CD14-positive monocyte (primary cell): Measurements from ENCODE around the gene GPC5. TPM values are rescaled to one million over a fixed set of nuclear protein-coding genes. Genes with fewer than 3 reads are reported as not detected.

Experiments
- DNase-seq, 3 donors: peaks; one replicate each; pipeline ENCODE4 v3.0.0-alpha.2; 2011 to 2022
- H2AFZ ChIP-seq: 2 replicates; pipeline ENCODE4 v1.6.0; 2012; ENCODE audit warnings: mild to moderate bottlenecking, low read depth, low read length, inconsistent platforms; ENCODE audit not compliant: insufficient read depth, poor library complexity, severe bottlenecking
- H3K27ac ChIP-seq, 2 donors: 1 replicate in 1 of 2; 2 replicates in 1 of 2; pipeline ENCODE4 v1.5.1; 2012 to 2013; ENCODE audit warnings: low read length in 2 of 2, control low read depth in 1 of 2, inconsistent platforms in 1 of 2, low read depth in 1 of 2, mild to moderate bottlenecking in 1 of 2
- H3K27me3 ChIP-seq, 2 donors: one replicate each; pipeline versions ENCODE4 v1.6.0 to v1.6.1; 2011 to 2013; ENCODE audit warnings: low read length in 2 of 2; ENCODE audit not compliant: control insufficient read depth in 2 of 2, insufficient read depth in 2 of 2
- H3K36me3 ChIP-seq, 2 donors: replicated peaks in 1 of 2; 1 replicate in 1 of 2; 2 replicates in 1 of 2; pipeline versions ENCODE4 v1.5.1 to v1.6.1; 2012 to 2013; ENCODE audit warnings: low read length in 2 of 2, control low read depth in 1 of 2, inconsistent platforms in 1 of 2, mild to moderate bottlenecking in 1 of 2; ENCODE audit not compliant: insufficient read depth in 2 of 2, control insufficient read depth in 1 of 2
- H3K4me1 ChIP-seq, 2 donors: 1 replicate in 1 of 2; 2 replicates in 1 of 2; pipeline versions ENCODE4 v1.5.1 to v1.6.1; 2012 to 2013; ENCODE audit warnings: low read length in 2 of 2, control low read depth in 1 of 2, inconsistent platforms in 1 of 2, mild to moderate bottlenecking in 1 of 2, moderate library complexity in 1 of 2; ENCODE audit not compliant: insufficient read depth in 2 of 2, control insufficient read depth in 1 of 2
- H3K4me2 ChIP-seq: replicated peaks from 2 replicates; pipeline ENCODE3; 2012; ENCODE audit warnings: low read length, moderate library complexity, mild to moderate bottlenecking; ENCODE audit not compliant: poor library complexity, severe bottlenecking; ENCODE audit errors: extremely low read depth
- H3K4me3 ChIP-seq, 3 experiments: fragments of 200-600 bp in 1 of 3; sonication (generic) in 1 of 3; replicated peaks in 1 of 3; 1 replicate in 2 of 3; 2 replicates in 1 of 3; pipeline ENCODE4 v1.5.1; 2011 to 2013; ENCODE audit warnings: low read length in 3 of 3, mild to moderate bottlenecking in 3 of 3, control low read depth in 2 of 3, low read depth in 2 of 3, inconsistent platforms in 1 of 3, moderate library complexity in 1 of 3
- H3K79me2 ChIP-seq: 2 replicates; pipeline ENCODE4 v1.6.0; 2012; ENCODE audit warnings: mild to moderate bottlenecking, control low read depth, inconsistent platforms, low read length, moderate library complexity; ENCODE audit not compliant: insufficient read depth
- H3K9ac ChIP-seq: 2 replicates; pipeline ENCODE4 v1.6.0; 2017; ENCODE audit warnings: low read length, mild to moderate bottlenecking; ENCODE audit not compliant: insufficient read depth, poor library complexity, severe bottlenecking
- H3K9me3 ChIP-seq, 2 donors: replicated peaks in 1 of 2; 1 replicate in 1 of 2; 2 replicates in 1 of 2; pipeline versions ENCODE4 v1.5.1 to v1.6.1; 2012 to 2013; ENCODE audit warnings: low read length in 2 of 2, control low read depth in 1 of 2; ENCODE audit not compliant: control insufficient read depth in 1 of 2, insufficient read depth in 1 of 2
- H4K20me1 ChIP-seq: 2 replicates; pipeline ENCODE4 v1.6.0; 2012; ENCODE audit warnings: mild to moderate bottlenecking, low read length, control low read depth, moderate library complexity; ENCODE audit not compliant: insufficient read depth
- H3K27ac Mint-ChIP-seq, 7 donors: one replicate each; pipeline ENCODE4 v1.8.0; 2020; ENCODE audit warnings: mild to moderate bottlenecking in 7 of 7, mixed read lengths in 7 of 7, moderate library complexity in 6 of 7, inconsistent platforms in 2 of 7
- H3K27me3 Mint-ChIP-seq, 3 donors: one replicate each; pipeline ENCODE4 v1.8.0; 2021 to 2022; ENCODE audit warnings: low read depth in 3 of 3, mild to moderate bottlenecking in 3 of 3, mixed read lengths in 3 of 3, moderate library complexity in 3 of 3, inconsistent platforms in 1 of 3
- H3K36me3 Mint-ChIP-seq, 2 donors: one replicate each; pipeline ENCODE4 v1.8.0; 2020; ENCODE audit warnings: mixed read lengths in 2 of 2, inconsistent platforms in 1 of 2, mild to moderate bottlenecking in 1 of 2
- H3K4me1 Mint-ChIP-seq: one replicate; pipeline ENCODE4 v1.8.0; 2020; ENCODE audit warnings: mild to moderate bottlenecking, mixed read lengths
- H3K4me3 Mint-ChIP-seq, 2 donors: one replicate each; pipeline ENCODE4 v1.8.0; 2020; ENCODE audit warnings: mild to moderate bottlenecking in 2 of 2, mixed read lengths in 2 of 2, moderate library complexity in 1 of 2
- H3K9me3 Mint-ChIP-seq, 7 donors: one replicate each; pipeline ENCODE4 v1.8.0; 2020 to 2022; ENCODE audit warnings: mixed read lengths in 7 of 7, mild to moderate bottlenecking in 6 of 7, moderate library complexity in 6 of 7, inconsistent platforms in 2 of 7
- CTCF ChIP-seq: fragments of 200-600 bp; IDR thresholded peaks from one replicate; pipeline ENCODE4 v1.8.0; 2022; ENCODE audit warnings: antibody characterized with exemption, mild to moderate bottlenecking
- WGBS: methylation state at CpG from one replicate; pipeline ENCODE4 v1.1.5; 2013; ENCODE audit warnings: missing lambda C conversion rate; ENCODE audit not compliant: insufficient coverage; 5-methylcytosine and 5-hydroxymethylcytosine counted together
- intact Hi-C, 2 donors: fragments of 100-400 bp; cut with micrococcal nuclease; formaldehyde crosslinking; loops; one replicate each; pipeline versions ENCODE4 v1.15.0 to v1.15.1; 2023
- polyA plus RNA-seq, 3 donors: library from polyadenylated mRNA; depleted of rRNA in 1 of 3; unstranded in 2 of 3; stranded (reverse) in 1 of 3; fragments of 300-500 nt in 2 of 3; fragments of >200 nt in 1 of 3; fragmentation: Illumina TruSeq in 2 of 3; gene quantifications; 1 replicate in 2 of 3; 2 replicates in 1 of 3; pipeline ENCODE4 v1.2.3, GENCODE V29; 2012 to 2021

Gene GPC5
- polyA plus RNA-seq, 3 donors, result not detected

GRCh38 chr13:91400671-91401070 lies 2.2 kb downstream of the GPC5 start:
- peaks cover 42 to 55% of the 10 kb centered on the region in 2 donors for H3K27me3 ChIP-seq
- DNase-seq, result no peak
- WGBS, result no CpG with 5 or more reads among the region's 3 CpGs

GRCh38 chr13:91401920-91402319 lies 3.5 kb downstream of the GPC5 start:
- H3K36me3 Mint-ChIP-seq, result no peaks in the 10 kb centered on the region
- no peak for TF ChIP-seq CTCF
- H3K4me1 Mint-ChIP-seq, result peaks cover 21% of the 10 kb centered on the region
- H3K27ac Mint-ChIP-seq, result no peak overlapping the region
- intact Hi-C loops, result loop anchor here in 1 of 2 donors (10.0 kb wide), 1 partner anchor 57 kb away; the partner anchor contains the start of gene MIR17HG
- DNase-seq, result peak; percentile 6 to 28 (median 7)
- no CpG with 5 or more reads among the region's 2 CpGs for WGBS
- Histone ChIP-seq H3K27me3 (peaks cover 36 to 44% of the 10 kb centered on the region in 2 donors), H3K9ac (no peak overlapping the region), H3K9me3 (peaks cover 0 to 5% of the 10 kb centered on the region in 2 donors), H3K4me3 (no peak overlapping the region), H2AFZ (no peak overlapping the region), H3K36me3 (no peaks in the 10 kb centered on the region), H3K4me1 (peaks cover 12 to 19% of the 10 kb centered on the region in 2 donors), H3K4me2 (no peak overlapping the region), H3K27ac (no peak overlapping the region), H4K20me1 (no peaks in the 10 kb centered on the region), H3K79me2 (no peaks in the 10 kb centered on the region)
- H3K27me3 Mint-ChIP-seq, result peaks cover 37 to 45% (median 41%) of the 10 kb centered on the region in 3 donors
- H3K9me3 Mint-ChIP-seq, result peaks cover 0 to 9% (median 4%) of the 10 kb centered on the region in 7 donors
- peak overlapping the region in 1 of 2 donors; percentile 71 for H3K4me3 Mint-ChIP-seq

More at GRCh38 chr13:91400671-91401070, 2.2 kb downstream of the GPC5 start:
- Histone ChIP-seq H3K9me3 (peaks cover 0 to 5% of the 10 kb centered on the region in 2 donors), H3K9ac (no peak overlapping the region), H3K36me3 (no peaks in the 10 kb centered on the region), H3K27ac (no peak overlapping the region), H3K4me2 (no peak overlapping the region), H3K4me3 (no peak overlapping the region), H3K79me2 (no peaks in the 10 kb centered on the region), H2AFZ (no peak overlapping the region), H4K20me1 (no peaks in the 10 kb centered on the region), H3K4me1 (peaks cover 12 to 19% of the 10 kb centered on the region in 2 donors)
- Mint-ChIP-seq H3K27ac (no peak overlapping the region), H3K27me3 (peaks cover 42 to 54% (median 43%) of the 10 kb centered on the region in 3 donors), H3K9me3 (peaks cover 0 to 9% (median 4%) of the 10 kb centered on the region in 7 donors), H3K36me3 (no peaks in the 10 kb centered on the region), H3K4me1 (peaks cover 21% of the 10 kb centered on the region), H3K4me3 (peak overlapping the region in 1 of 2 donors; percentile 89)
- intact Hi-C loops, result loop anchor here in 1 of 2 donors (10.0 kb wide), 1 partner anchor 56 kb away; the partner anchor contains the start of gene MIR17HG
- TF ChIP-seq CTCF, result no peak
